ENCODE data around the gene DAGLB. TPM values are rescaled to one million over a fixed set of nuclear protein-coding genes. Genes with fewer than 3 reads are reported as not detected.

Gene DAGLB
- total RNA-seq, 3 donors from 2014 or later, result 15.4 to 18.0 (median 17.6) TPM

- H3K27ac ChIP-seq, result no peak overlapping the region
- intact Hi-C loops (cut with DNase I; ENCODE audit: low total_unique reads), result no loop called here
- no peaks in the 10 kb centered on the region for H3K9me3 ChIP-seq
- H3K36me3 ChIP-seq, result peaks cover 4% of the 10 kb centered on the region
- TF ChIP-seq CTCF (IDR thresholded peaks at IDR 0.05) (no peak), POLR2A (IDR thresholded peaks at IDR 0.05) (no peak), POLR2AphosphoS5 (IDR thresholded peaks at IDR 0.05) (no peak)
- peaks cover 0 to 6% of the 10 kb centered on the region in 2 donors for H3K4me1 ChIP-seq
- no peak for DNase-seq (ENCODE audit: low spot score in 2 of 2)
- H3K27me3 ChIP-seq, result no peaks in the 10 kb centered on the region
- H3K4me3 ChIP-seq, result no peak overlapping the region
These were observed 3.1 kb downstream of the DAGLB start for GRCh38 chr7:6444516-6445269.

- H3K27me3 ChIP-seq, result no peaks in the 10 kb centered on the region
- H3K4me3 ChIP-seq, result no peak overlapping the region
- intact Hi-C loops (cut with DNase I; ENCODE audit: low total_unique reads), result no loop called here
- H3K4me1 ChIP-seq, result peaks cover 0 to 6% of the 10 kb centered on the region in 2 donors
- peaks cover 4% of the 10 kb centered on the region for H3K36me3 ChIP-seq
- H3K9me3 ChIP-seq, result no peaks in the 10 kb centered on the region
- DNase-seq (ENCODE audit: low spot score in 2 of 2), result no peak
- TF ChIP-seq POLR2AphosphoS5 (IDR thresholded peaks at IDR 0.05) (no peak), CTCF (IDR thresholded peaks at IDR 0.05) (no peak), POLR2A (IDR thresholded peaks at IDR 0.05) (no peak)
- H3K27ac ChIP-seq, result no peak overlapping the region
These were observed 4.3 kb downstream of the DAGLB start for GRCh38 chr7:6443372-6443941.

- intact Hi-C loops (cut with DNase I; ENCODE audit: low total_unique reads), result no loop called here
- Histone ChIP-seq H3K27me3 (no peaks in the 10 kb centered on the region), H3K9me3 (no peaks in the 10 kb centered on the region), H3K27ac (no peak overlapping the region), H3K4me1 (peaks cover 0 to 6% of the 10 kb centered on the region in 2 donors), H3K36me3 (peaks cover 4% of the 10 kb centered on the region), H3K4me3 (no peak overlapping the region)
- DNase-seq (ENCODE audit: low spot score in 2 of 2), result no peak
- TF ChIP-seq POLR2A (IDR thresholded peaks at IDR 0.05) (no peak), POLR2AphosphoS5 (IDR thresholded peaks at IDR 0.05) (no peak), CTCF (IDR thresholded peaks at IDR 0.05) (no peak)
These were observed 5.6 kb downstream of the DAGLB start for GRCh38 chr7:6442114-6442513.

GRCh38 chr7:6440381-6440780 is 7.4 kb downstream of the DAGLB start:
- Histone ChIP-seq H3K4me3 (no peak overlapping the region), H3K27ac (no peak overlapping the region), H3K4me1 (no peaks in the 10 kb centered on the region), H3K27me3 (no peaks in the 10 kb centered on the region), H3K9me3 (no peaks in the 10 kb centered on the region), H3K36me3 (peaks cover 4% of the 10 kb centered on the region)
- TF ChIP-seq POLR2A (IDR thresholded peaks at IDR 0.05) (no peak), POLR2AphosphoS5 (IDR thresholded peaks at IDR 0.05) (no peak), CTCF (IDR thresholded peaks at IDR 0.05) (no peak)
- intact Hi-C loops (cut with DNase I; ENCODE audit: low total_unique reads), result no loop called here
- DNase-seq (ENCODE audit: low spot score in 2 of 2), result no peak

GRCh38 chr7:6438427-6438826 is 9.3 kb downstream of the DAGLB start:
- Histone ChIP-seq H3K9me3 (no peaks in the 10 kb centered on the region), H3K4me1 (no peaks in the 10 kb centered on the region), H3K27me3 (no peaks in the 10 kb centered on the region), H3K36me3 (peaks cover 2% of the 10 kb centered on the region), H3K4me3 (no peak overlapping the region), H3K27ac (no peak overlapping the region)
- intact Hi-C loops (cut with DNase I; ENCODE audit: low total_unique reads), result no loop called here
- no peak for TF ChIP-seq POLR2AphosphoS5 (IDR thresholded peaks at IDR 0.05)
- TF ChIP-seq CTCF (IDR thresholded peaks at IDR 0.05), result no peak
- no peak for TF ChIP-seq POLR2A (IDR thresholded peaks at IDR 0.05)
- DNase-seq (ENCODE audit: low spot score in 2 of 2), result no peak
